GM18861 (cell line): ENCODE data around the gene F2RL2.
"Not testable (repeated sequence)": the region's sequence is repeated elsewhere in the genome, so short reads cannot be mapped to it uniquely, and the experiment has no call there.

Experiments used
- ATAC-seq: cut with Tn5 transposase; IDR thresholded peaks from one replicate; pipeline ENCODE4 v1.9.1; 2021; ENCODE audit not compliant: unreplicated experiment

The F2RL2 gene

DNA sequence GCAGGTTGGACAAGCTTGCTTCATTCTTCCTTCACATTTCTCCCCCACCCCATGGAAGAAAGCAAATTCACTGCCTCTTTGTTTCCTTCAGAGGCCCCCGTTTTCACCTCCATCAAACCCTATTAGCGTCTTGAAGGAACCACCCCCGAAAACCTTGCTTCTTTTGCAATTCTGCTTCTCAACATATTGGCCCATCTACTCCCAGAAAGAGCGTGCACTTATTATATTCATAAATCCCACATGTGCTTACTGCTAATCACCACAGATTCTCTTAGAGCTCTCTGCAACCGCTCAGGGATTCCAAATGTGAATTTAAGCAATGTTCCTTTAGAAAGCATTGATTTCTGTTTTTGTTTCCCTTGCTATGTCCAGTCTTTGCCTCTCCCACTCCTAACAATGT is 1.1 kb downstream of the F2RL2 start:
- ATAC-seq: no peak

DNA sequence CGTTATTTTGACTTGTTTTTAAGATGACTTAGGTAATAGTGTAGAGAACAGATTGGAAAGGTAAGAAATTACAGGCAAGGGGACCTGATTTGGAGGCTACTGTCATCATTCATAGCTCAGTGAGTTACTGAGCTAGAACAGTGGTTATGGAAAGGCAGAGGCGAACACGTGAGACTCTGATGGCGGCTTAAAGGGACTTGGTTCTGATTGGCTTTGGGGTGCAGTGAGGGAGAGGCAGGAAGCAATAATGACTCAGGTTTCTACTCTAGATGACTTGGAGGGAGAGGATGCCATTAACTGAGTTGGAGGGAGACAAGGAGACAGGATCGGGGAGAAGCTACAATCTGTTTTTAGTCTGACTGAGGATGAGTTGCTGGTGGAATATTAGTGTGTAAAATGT is 3.0 kb downstream of the F2RL2 start:
- no peak for ATAC-seq

DNA sequence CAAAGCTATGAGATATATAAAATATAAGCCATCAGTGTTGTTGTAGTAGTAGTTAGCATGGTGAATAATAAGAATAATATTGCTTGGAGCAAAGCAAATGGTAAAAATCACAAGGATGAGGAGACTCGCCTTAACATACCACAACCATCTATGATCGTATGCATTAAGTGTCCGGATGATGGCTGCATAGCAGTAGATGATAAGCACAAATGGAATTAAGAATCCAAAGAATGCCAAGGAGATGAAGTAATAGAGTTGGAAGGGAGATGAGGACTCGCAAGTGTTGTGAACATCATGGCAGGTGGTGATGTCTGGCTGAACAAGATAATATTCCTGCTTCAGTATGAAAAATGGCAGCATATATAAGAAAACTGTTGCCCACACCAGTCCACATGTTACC is 5.5 kb downstream of the F2RL2 start:
- ATAC-seq: no peak

DNA sequence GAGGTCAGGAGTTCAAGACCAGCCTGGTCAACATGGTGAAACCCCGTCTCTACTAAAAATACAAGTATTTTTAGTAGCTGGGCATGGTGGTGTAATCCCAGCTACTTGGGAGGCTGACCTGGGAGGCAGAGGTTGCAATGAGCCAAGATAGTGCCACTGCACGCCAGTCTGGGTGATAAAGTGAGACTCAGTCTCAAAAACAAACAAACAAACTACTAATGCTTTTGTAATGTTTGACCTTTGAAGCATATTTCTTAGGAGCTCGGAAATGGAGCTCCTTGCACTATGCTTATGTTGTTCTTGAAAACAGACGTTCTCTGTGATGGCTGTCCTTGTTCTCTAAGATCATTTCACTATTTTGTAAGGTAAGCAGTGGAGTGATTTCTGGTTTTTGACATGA is 6.0 kb downstream of the F2RL2 start:
- ATAC-seq: no peak

DNA sequence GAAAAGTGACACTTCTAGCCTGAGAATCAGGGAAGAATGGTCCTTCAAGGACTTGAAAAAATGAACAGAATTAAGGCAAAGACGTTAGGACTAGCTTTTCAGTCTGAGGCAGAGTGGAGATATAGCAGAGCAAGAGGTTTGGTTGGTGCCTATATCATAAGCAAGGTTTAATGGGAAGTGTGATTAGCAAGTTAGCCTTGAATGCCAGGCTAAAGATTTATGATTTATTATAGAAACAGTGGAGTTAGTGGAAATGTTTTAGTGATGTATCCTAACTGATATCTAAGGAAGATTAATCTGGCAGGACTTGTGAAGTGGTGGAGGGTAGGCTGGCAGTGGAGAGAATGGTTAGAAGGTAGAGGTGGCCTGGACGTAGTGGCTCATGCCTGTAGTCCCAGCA is 7.0 kb downstream of the F2RL2 start:
- no peak for ATAC-seq

DNA sequence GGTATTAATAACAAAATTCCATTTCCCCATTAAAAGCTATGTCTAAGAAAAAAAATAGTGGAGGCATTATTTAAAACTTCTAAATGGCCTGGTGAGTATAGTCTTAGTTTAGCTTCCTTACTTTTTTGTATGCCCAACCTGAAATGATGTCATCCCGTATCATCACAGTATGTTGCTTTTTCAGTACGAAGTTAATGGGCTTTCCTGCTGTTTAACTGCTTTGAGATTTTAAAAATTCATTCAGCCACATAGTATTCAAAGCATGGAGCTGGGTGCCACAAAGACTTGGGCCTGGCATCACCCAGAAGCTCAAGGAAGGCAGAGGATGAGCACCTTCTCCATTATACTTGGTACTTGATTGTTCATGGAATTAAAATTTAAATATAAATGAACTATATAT is 7.4 kb downstream of the F2RL2 start:
- no peak for ATAC-seq

DNA sequence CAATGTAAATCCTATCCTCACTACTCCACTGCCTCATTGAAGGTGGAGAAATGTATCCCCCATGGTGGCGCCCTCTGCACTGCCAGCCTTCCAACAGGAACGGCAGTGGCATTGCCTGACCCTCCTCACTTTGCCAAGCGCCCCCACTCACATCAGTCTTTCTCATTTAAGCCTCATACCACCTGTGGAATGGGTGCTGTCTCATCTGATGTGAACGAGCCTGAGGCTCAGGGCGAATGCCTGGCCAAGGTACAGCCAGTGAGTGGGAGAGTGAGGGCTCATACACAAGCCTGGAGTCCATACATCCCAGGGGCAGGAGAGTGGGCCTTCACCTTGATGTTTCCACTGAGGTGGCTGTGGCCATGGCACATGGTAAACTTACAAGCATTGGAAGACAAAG is 10.3 kb downstream of the F2RL2 start:
- ATAC-seq: no peak

DNA sequence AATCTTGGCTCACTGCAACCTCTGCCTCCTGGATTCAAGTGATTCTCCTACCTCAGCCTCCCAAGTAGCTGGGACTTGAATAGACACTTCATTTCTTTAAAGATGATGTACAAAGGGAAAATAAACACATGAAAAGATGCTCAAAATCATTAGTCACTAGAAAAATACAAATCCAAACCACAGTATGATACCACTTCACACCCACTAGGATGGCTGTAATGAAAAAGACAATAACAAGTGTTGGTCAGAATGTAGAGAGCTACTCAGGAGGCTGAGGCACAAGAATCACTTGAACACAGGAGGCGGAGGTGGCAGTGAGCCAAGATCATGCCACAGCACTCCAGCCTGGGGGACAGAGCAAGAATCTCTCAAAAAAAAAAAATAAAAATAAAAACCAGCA is 13.0 kb downstream of the F2RL2 start:
- ATAC-seq: no peak

DNA sequence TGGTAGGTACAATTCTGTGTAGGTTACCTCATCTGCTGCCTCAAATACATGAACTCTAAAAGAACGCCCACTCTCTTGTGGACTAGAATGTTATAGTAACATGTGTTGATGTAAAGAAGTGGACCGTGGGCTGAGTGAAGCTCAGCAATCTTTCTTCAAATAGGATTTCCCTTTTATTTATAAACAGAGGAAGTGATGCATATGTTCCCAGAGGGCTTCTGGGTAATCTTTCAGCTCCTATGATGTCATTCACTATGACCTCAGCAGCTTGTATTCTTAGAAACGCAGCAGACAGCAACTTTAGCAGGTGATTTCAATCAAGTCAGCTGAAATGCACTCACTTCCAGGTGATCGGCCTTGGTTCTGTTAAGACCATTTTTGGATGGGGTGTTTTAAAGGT is 14.4 kb downstream of the F2RL2 start:
- ATAC-seq: no peak

DNA sequence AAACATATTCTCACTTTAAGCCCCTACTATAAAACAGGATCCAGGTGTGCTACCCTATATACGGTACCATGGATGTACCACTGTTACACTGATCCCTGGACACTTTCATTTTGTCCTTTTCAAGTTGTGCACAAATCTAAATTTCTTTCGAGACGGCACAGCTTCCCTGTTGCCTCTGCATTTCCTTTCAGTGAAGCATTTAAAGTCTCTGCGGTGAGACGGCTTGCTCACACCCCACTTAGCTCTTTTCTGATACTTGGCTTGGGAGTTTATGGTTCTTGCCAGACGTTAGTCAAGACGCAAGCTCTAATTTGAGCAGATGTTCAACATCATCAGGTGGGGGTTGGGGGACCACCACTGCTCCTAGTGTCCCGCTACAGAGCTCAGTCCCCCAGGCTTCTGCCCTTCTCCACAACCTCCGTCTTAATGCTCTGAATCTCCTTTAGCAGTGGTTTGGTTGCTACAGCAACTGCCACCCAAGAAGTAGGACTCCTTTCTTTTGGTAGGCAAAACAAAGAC is 15.8 kb downstream of the F2RL2 start:
- ATAC-seq: no peak

DNA sequence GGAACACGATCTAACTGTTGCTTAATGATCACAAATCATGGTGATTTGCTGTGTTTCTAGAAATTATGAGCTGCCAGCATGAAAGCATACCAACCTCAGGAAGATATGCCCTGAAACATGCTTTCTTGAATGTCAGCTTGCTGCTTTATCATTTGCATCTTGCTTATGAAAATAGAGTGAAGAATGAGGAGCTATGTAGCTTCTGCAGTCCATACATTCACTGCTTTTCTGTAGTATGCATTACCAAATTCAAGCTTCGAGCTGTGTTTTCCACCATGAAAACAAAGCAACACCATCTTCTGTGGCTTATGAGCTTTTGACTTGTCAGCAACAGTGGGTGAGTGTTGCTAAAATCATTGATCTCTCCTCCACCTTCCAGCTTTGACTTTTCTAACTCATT is 16.5 kb downstream of the F2RL2 start:
- ATAC-seq: no peak

DNA sequence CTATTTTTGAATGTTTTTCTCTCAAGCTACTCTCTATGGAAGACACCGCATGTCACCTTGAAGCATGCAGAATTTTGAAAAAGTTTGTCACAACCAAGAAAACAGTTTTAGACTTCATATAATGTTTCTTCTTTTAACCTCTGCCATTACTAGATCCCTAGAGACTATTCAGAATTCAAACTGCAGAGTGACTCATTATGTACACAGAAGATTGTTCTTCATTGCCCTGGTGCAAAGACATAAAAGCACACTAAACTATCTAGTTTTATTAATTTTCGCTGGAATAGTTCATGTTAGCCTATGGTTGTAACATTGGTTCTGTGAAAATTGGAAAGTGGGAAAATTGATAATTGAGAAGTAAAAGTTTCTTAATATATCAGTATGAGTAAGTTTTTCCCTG is 18.4 kb downstream of the F2RL2 start:
- ATAC-seq: no peak

DNA sequence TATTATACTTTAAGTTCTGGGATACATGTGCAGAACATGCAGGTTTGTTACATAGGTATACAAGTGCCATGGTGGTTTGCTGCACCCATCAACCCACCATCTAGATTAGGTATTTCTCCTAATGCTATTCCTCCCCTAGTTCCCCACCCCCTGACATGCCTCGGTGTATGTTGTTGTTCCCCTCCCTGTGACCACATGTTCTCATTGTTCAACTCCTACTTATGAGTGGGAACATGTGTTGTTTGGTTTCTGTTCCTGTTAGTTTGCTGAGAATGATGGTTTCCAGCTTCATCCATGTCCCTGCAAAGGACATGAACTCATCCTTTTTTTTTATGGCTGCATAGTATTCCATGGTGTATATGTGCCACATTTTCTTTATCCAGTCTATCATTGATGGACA is 19.2 kb downstream of the F2RL2 start:
- not testable (repeated sequence) for ATAC-seq

DNA sequence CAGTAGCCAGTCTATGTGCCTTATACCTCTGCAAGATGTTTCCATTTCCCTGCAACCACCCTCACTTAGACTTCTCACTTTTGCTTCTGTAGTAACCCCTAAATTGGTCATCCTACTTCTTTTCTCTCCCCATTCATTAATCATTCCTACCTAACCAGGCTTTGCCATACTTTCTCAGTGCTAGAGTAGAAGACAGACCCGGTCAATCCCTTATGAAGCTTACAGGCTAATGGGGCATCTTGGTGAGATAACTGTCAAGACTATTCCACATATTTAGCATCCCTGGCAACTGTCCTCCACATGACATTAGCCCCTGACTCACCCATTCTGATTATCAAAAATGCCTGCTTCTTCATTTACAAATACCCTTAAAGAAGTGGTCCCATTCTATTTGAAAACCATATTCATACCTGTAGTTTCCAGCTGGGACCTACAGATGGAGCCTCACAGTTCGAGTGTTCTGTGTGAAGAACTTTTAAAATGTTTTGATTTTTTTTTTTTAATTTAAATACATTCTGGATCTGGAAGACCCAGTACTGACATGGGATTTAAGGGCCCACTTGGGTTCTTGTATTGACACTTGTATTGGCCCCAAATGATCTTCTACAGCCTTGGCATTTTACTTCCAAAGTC is 21.0 kb downstream of the F2RL2 start:
- no peak for ATAC-seq

DNA sequence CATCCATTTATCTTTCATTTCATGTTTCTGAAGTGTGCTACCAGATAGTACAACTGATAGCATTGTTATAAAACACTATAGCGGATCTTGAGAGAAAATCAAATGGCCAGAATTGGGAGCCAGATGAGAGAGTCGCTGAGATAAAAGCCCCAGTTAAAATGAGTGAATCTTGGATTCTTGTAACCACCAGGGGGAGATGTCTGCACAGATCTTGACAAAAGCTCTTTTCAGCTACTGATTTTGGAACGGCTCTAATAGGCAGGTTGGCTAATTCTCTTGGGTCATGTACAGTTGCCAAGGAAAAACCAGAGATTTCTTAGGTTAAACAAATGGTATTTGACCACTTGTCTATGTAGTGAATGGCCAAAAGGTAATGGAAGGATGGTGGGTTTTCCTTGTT is 21.7 kb downstream of the F2RL2 start:
- ATAC-seq: no peak

DNA sequence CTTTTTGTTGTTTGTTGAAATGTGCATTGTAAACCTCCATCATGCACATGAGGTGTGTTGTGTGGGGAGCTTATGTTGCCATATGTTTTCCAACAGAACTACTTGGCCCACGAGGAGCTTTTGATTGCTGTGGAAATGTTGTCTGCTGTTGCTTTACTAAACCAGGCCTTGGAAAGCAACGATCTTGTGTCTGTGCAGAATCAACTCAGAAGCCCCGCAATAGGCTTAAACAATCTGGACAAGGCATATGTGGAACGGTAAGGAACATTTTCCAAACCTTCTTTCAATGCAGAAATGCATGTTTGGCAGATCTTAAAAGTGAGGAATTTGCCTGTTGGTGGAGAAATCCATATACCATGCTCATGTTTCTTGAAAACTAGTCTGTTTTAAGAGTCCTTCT is 22.5 kb downstream of the F2RL2 start:
- no peak for ATAC-seq

DNA sequence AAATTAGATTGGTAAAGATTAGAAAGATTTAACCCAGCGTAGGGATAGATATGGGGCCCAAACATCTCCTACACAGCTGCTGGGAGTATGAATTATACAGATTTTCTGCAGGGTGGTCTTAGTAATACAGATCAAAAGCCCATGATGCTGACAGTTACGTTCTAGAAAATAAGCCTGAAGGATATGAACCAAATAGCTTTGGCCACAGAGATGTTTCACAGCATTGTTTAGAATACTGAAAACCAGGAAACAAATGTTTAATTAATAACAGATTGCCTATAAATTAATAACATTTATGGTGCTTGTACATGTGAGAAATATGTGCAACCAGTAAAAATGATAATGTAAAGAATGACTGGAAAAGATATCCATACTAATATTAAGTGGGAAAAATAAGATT is 24.7 kb downstream of the F2RL2 start:
- no peak for ATAC-seq

DNA sequence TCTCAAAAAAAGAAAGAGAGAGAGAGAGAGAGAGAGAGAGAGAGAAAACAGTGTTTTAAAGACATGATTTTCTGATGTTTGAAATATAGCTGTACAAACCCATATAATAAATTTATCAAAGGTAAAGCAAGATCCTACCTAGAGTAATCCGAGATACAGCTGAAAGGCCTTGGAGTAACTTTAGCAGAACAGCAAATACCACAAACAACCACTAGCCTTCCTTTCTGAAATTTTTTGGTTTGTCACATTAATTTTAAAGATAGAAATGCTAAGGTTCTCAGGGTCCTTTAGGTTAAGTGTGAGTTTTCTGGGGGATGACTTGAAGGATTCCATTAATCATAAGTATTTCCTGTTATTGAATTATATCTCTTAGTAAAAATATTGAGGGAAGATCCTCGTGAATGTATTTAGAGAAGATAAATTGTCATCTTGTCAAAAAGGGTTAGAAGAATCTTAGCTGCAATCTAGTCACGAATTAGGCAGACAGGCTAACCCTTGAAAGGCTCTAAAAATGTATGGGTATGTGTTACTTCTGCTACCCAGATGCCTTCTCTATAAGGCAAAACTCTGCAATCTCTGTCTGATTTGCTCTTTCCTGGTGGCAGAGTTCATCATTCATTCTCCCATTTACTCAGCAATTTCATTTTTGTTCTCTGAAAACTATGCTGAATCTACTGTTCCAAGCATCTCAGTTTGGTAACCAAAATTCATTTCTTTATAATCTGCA is 27.3 kb downstream of the F2RL2 start:
- ATAC-seq: no peak

DNA sequence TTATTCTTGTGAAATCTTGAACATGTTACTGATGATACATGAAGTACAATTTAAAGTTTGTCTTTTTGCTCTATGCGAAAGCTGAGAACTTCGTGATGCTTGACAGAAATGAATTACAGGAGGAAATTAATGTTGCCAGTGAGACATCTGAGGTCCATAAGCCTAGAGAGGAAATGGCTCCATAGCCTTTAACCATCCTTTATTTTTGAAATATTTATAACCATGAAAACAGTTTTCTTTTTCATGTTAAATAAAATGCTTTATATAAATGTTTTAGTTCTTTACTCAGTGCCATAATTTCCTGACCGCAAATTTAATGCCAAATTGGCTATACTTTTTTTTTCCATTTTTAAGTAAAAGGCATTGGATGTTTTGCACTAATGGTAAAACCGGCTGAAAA is 29.1 kb downstream of the F2RL2 start:
- ATAC-seq: no peak

DNA sequence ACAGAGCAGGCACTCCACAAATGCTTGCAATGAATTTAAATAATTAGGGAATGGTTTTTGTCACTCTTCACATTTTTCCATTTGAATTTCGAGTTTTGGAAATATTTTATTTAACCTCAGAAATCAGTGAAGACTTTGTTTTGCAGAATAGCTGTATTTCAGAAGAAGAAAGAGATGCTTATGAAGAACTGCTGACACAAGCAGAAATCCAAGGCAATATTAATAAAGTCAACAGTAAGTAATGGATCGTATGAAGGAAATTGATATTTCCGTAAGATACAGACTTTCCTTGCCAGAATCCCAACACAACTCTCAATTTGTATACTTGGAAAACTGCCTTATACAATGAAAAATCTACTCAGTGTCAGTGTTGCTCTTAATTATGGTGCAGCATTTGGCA is 30.5 kb downstream of the F2RL2 start:
- no peak for ATAC-seq

DNA sequence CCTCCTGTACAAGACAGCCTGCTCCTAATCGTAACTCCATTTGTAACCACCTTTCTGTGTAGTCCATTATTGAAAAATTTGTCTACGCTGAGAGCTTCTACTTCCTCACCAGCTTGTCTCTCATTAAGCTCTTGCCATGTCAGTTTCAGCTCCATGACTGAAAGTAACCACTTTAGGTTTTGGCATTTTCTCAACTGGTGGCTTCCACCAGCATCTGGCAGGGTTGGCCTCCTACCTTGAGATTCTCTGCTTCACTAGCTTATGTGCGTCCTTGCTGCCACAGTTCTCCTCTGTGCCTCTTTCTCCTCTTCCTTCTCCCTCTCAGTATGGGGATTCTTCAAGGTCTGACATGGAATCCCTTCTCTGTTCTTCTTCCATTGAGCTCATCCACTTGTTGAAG is 31.8 kb downstream of the F2RL2 start:
- ATAC-seq: no peak

DNA sequence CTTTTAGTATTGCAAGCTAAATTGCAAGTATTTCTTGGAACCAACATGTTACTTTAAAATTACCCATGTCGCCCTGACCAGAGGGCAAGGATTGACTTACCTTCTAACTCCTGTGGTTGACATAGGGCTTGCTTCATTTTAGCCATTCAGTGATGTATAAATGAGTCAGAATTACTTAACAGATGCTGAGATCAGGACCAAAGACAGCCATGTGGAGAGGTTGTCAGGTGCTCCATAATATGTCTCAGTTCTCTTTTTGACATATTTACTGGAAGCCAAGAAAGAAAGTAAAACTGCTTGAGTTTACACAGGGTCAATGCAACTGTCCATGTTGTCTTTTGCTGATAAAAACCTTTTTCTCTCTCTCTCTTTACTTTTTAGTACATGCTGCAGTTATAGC is 33.2 kb downstream of the F2RL2 start:
- ATAC-seq: peak; percentile 97

DNA sequence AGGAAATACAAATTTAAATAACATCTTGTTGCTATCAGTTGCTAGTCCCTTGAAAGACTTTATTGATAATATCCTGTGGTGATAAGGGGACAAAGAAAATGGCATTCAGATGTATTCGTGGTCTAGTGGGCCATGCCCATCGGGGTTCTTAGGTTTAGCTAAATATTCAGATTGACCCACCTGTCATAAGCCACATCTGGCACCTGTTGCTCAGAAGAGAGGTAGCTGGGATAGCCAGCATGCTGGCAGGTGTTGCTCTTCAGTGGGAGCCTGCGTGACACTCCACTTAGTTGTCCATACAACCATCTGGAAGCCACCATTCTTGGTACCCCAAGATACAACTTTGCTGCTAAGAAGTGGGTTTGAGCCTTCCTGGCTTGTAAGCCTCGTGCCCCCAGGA is 36.7 kb downstream of the F2RL2 start:
- no peak for ATAC-seq
